ENCODE measurements around the gene HSH2D. TPM values are rescaled to one million over a fixed set of nuclear protein-coding genes. Genes with fewer than 3 reads are reported as not detected.
A peak's percentile ranks its signal among the peaks of the same experiment; 100 is the strongest.
"Not testable (repeated sequence)": the region's sequence is repeated elsewhere in the genome, so short reads cannot be mapped to it uniquely, and the experiment has no call there.

HSH2D gene
- total RNA-seq, 4 donors from 2014 or later = 0.23 to 1.4 TPM; not detected in 2

DNA sequence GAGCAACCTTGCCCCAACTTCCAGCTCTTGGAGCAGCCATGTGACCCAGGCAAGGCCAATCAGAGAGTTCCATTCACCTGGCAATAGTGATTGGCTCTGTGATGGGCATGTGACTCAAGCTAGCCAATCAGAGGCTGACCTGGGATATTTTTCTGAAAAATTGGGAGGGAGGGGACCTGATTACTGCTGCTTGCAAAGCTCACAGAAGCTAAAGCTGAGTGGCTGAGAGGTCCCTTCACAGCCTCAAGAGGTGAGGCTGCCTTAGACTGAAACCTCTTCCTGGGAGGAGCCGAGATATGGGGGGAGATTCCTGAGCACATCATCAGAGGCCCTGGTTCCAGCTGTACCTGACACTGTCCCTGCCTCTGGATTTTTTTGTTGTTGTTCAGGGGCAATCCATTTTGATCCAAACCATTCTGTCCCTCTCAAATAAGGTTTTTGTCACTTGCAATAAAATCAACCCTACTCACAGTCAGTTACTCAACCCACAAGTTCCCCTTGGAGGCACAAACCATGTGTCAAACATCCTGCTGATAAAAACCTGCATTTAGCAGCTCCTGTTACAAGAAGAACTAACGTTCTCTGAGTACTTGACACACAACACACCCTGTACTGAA is 25.1 kb downstream of the HSH2D start:
- 53% methylated on average over 2 of the region's 2 CpGs for WGBS
- no peaks in the 10 kb centered on the region for H3K36me3 ChIP-seq
- no peak overlapping the region for H3K27ac ChIP-seq
- DNase-seq (ENCODE audit: low spot score in 2 of 2) = no peak
- H3K27me3 ChIP-seq = no peaks in the 10 kb centered on the region
- TF ChIP-seq, protein P1, sequence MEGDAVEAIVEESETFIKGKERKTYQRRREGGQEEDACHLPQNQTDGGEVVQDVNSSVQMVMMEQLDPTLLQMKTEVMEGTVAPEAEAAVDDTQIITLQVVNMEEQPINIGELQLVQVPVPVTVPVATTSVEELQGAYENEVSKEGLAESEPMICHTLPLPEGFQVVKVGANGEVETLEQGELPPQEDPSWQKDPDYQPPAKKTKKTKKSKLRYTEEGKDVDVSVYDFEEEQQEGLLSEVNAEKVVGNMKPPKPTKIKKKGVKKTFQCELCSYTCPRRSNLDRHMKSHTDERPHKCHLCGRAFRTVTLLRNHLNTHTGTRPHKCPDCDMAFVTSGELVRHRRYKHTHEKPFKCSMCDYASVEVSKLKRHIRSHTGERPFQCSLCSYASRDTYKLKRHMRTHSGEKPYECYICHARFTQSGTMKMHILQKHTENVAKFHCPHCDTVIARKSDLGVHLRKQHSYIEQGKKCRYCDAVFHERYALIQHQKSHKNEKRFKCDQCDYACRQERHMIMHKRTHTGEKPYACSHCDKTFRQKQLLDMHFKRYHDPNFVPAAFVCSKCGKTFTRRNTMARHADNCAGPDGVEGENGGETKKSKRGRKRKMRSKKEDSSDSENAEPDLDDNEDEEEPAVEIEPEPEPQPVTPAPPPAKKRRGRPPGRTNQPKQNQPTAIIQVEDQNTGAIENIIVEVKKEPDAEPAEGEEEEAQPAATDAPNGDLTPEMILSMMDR (IDR thresholded peaks at IDR 0.05) = no peak
- TF ChIP-seq POLR2A (IDR thresholded peaks at IDR 0.05) (no peak), EP300 (IDR thresholded peaks at IDR 0.05) (no peak), POLR2AphosphoS5 (IDR thresholded peaks at IDR 0.05) (no peak)
- H3K4me3 ChIP-seq = no peak overlapping the region
- H3K4me1 ChIP-seq = no peaks in the 10 kb centered on the region
- no peaks in the 10 kb centered on the region for H3K9me3 ChIP-seq

DNA sequence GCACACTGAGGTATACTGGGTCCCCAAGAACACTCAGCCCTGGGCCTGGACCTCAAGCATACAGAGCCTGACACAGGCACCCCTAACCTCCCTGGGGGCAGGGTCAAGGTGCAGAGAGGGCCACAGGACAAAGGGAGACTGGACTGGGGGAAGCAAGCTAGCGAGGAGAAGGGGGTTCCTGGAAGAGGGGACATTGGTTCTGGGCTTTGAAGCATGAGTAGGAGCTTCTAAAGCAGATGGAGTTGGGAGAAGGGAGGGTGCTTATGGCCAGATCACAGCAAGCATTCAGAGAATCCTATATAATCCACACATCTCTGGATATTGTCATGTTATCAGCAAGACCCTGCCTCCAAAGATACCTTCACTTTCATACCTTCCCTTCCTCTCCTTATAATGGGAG is 26.6 kb downstream of the HSH2D start:
- TF ChIP-seq EP300 (IDR thresholded peaks at IDR 0.05) (no peak), POLR2AphosphoS5 (IDR thresholded peaks at IDR 0.05) (no peak), POLR2A (IDR thresholded peaks at IDR 0.05) (no peak)
- TF ChIP-seq, protein P1 (IDR thresholded peaks at IDR 0.05) = no peak
- no peaks in the 10 kb centered on the region for H3K36me3 ChIP-seq
- 90% methylated on average over 1 of the region's 1 CpG for WGBS
- no peak for DNase-seq (ENCODE audit: low spot score in 2 of 2)
- no peaks in the 10 kb centered on the region for H3K4me1 ChIP-seq
- H3K9me3 ChIP-seq = no peaks in the 10 kb centered on the region
- no peak overlapping the region for H3K4me3 ChIP-seq
- H3K27ac ChIP-seq = no peak overlapping the region
- H3K27me3 ChIP-seq = no peaks in the 10 kb centered on the region

DNA sequence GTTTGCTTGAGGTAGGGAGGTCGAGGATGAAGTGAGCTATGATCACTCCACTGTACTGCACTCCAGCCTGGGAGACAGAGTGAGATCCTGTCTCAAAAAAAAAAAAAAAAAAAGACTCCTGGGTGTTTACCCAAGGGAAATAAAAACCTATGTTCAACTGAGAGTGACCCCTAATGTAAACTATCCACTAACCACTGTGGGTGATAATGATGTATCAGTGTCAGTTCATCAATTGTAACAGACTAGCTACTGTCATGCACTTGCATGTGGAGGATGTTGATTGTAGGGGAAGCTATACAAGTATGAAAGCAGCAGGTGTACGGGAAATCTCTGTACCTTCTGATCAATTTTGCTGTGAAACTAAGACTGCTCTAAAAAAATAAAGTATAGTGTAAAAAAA is 32.5 kb downstream of the HSH2D start:
- Histone ChIP-seq H3K9me3 (no peaks in the 10 kb centered on the region), H3K27ac (no peak overlapping the region), H3K4me3 (no peak overlapping the region), H3K36me3 (no peaks in the 10 kb centered on the region), H3K27me3 (no peaks in the 10 kb centered on the region), H3K4me1 (no peaks in the 10 kb centered on the region)
- DNase-seq (ENCODE audit: low spot score in 2 of 2) = no peak
- 59% methylated on average over 2 of the region's 2 CpGs for WGBS
- TF ChIP-seq EP300 (IDR thresholded peaks at IDR 0.05) = no peak
- no peak for TF ChIP-seq POLR2A (IDR thresholded peaks at IDR 0.05)
- TF ChIP-seq POLR2AphosphoS5 (IDR thresholded peaks at IDR 0.05) = no peak
- TF ChIP-seq, protein P1 (IDR thresholded peaks at IDR 0.05) = no peak

DNA sequence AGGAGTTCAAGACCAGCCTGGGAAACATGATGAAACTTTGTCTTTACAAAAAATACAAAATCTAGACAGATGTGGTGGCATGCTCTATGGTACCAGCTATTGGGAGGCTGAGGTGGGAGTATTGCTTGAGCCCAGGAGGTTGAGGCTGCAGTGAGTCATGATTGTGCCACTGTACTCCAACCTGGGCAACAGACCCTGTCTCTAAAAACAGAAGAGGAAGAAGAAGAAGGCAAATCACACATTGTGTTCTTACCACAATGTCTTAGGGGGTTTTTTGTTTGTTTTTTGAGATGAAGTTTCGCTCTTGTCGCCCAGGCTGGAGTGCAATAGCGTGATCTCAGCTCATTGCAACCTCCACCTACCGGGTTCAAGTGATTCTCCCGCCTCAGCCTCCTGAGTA is 35.4 kb downstream of the HSH2D start:
- not testable (repeated sequence) for H3K27ac ChIP-seq

DNA sequence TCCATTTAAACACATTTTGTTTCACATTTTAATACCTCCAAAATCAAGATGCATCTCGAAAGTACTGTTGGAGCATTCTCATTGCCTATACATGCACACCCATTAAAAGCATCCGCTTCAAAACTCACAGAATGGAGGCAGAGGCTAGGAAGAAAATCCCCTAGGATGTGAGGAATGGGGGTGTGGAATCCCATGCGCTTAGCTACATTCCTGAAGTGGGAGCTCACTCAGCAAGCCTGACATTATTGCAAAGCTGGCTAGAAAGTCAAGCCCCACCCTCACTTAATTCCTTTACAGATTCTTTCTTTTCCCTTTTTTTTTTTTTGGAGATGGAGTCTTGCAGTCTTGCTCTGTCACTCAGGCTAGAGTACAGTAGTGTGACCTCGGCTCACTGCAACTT is 37.1 kb downstream of the HSH2D start:
- Histone ChIP-seq H3K27ac (no peak overlapping the region), H3K9me3 (no peaks in the 10 kb centered on the region), H3K27me3 (no peaks in the 10 kb centered on the region), H3K36me3 (no peaks in the 10 kb centered on the region), H3K4me1 (peaks cover 6% of the 10 kb centered on the region), H3K4me3 (no peak overlapping the region)
- TF ChIP-seq EP300 (IDR thresholded peaks at IDR 0.05) = no peak
- no peak for TF ChIP-seq POLR2AphosphoS5 (IDR thresholded peaks at IDR 0.05)
- no peak for TF ChIP-seq POLR2A (IDR thresholded peaks at IDR 0.05)
- TF ChIP-seq, protein P1 (IDR thresholded peaks at IDR 0.05) = no peak
- WGBS = 23% methylated on average over 4 of the region's 4 CpGs
- DNase-seq (ENCODE audit: low spot score in 2 of 2) = no peak

More for the DNA sequence above, 35.4 kb downstream of the HSH2D start:
- not testable (repeated sequence) for DNase-seq (ENCODE audit: low spot score in 2 of 2); H3K36me3 ChIP-seq; H3K9me3 ChIP-seq; H3K27me3 ChIP-seq; H3K4me1 ChIP-seq; H3K4me3 ChIP-seq
- 96% methylated on average over 5 of the region's 5 CpGs for whole genome bisulfite sequencing

DNA sequence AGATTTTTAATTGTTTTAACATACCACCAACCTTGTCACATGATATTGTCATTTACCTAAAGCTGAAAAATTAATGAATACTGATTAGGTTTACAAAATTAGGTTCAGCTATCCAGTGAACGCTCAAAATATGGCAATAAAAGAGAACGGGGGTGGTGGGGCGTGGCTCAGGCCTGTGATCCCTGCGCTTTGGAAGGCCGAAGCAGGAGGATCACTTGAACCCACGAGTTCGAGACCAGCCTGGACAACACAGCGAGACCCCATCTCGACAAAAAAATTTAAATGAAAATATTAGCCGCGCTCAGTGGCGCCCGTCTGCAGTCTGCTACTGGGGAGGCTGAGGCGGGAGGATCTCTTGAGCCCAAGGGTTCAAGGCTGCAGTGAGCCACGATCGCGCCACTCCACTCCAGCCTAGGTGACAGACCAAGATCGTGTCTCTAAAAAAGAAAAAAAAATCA is 41.2 kb downstream of the HSH2D start:
- TF ChIP-seq POLR2AphosphoS5 (IDR thresholded peaks at IDR 0.05) (no peak), EP300 (IDR thresholded peaks at IDR 0.05) (no peak), POLR2A (IDR thresholded peaks at IDR 0.05) (no peak)
- TF ChIP-seq, protein P1 (IDR thresholded peaks at IDR 0.05) = no peak
- Histone ChIP-seq H3K27ac (no peak overlapping the region), H3K9me3 (no peaks in the 10 kb centered on the region), H3K27me3 (no peaks in the 10 kb centered on the region), H3K4me1 (peaks cover 30% of the 10 kb centered on the region), H3K4me3 (peak overlapping the region; percentile 98), H3K36me3 (peaks cover 15% of the 10 kb centered on the region)
- WGBS = 40% methylated on average over 18 of the region's 18 CpGs
- no peak for DNase-seq (ENCODE audit: low spot score in 2 of 2)

Measured in suprapubic skin (tissue), 4 donors.